HEK293T (cell line): ENCODE data around the gene POLR3B.

ENCODE experiments used
- BHLHE40 ChIP-seq: fragments of 450-650 bp; IDR thresholded peaks from 2 replicates; pipeline ENCODE4 v1.6.1; 2016; ENCODE audit warnings: mild to moderate bottlenecking, moderate library complexity, borderline replicate concordance
- ELF4 ChIP-seq: fragments of 450-650 bp; IDR thresholded peaks from 2 replicates; pipeline ENCODE4 v1.6.1; 2017; ENCODE audit warnings: antibody characterized with exemption
- FOXA1 ChIP-seq: fragments of 450-650 bp; IDR thresholded peaks from 2 replicates; pipeline ENCODE4 v1.6.1; 2016; ENCODE audit warnings: mild to moderate bottlenecking
- FOXK2 ChIP-seq: fragments of 450-650 bp; IDR thresholded peaks from 2 replicates; pipeline ENCODE4 v1.6.1; 2016; ENCODE audit warnings: mild to moderate bottlenecking
- FOXM1 ChIP-seq: fragments of 450-650 bp; IDR thresholded peaks from 2 replicates; pipeline ENCODE4 v1.6.1; 2017; ENCODE audit warnings: mild to moderate bottlenecking, borderline replicate concordance
- HDGF ChIP-seq: fragments of 450-650 bp; IDR thresholded peaks from 2 replicates; pipeline ENCODE4 v1.6.1; 2017; ENCODE audit warnings: antibody characterized with exemption, borderline replicate concordance
- L3MBTL2 ChIP-seq: fragments of 450-650 bp; conservative IDR thresholded peaks from 2 replicates; pipeline ENCODE4 v1.6.1; 2016; ENCODE audit warnings: mild to moderate bottlenecking
- SP1 ChIP-seq: fragments of 450-650 bp; IDR thresholded peaks from 2 replicates; pipeline ENCODE4 v1.6.1; 2017
- SUZ12 ChIP-seq: fragments of 450-650 bp; IDR thresholded peaks from 2 replicates; pipeline ENCODE4 v1.6.1; 2016; ENCODE audit warnings: mild to moderate bottlenecking
- TARDBP ChIP-seq: fragments of 450-650 bp; IDR thresholded peaks from 2 replicates; pipeline ENCODE4 v1.6.1; 2016
- TF ChIP-seq, protein P1 (sequence below): fragments of 450-650 bp; IDR thresholded peaks from 2 replicates; pipeline ENCODE4 v1.6.1; 2016

DNA sequence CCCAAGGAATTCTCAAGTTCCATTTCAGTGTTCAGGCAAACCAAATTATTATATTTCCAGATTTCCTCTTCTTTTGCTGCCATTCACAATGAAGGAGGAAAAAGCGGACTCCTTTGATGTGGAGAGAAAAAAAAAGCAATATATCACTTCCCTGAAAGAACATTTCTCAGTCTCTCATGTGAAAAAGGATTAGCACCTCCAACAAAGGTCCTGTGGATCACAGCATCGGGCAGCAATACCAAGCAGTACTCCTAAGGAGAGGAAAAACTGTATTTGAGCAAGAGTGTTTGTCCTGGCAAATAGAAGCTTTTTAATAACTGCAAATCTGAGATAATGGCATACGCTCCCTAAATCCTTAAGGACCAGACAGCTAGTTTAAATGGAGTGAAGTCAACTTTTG is 131.3 kb downstream of the POLR3B start:
- TF ChIP-seq BHLHE40 = no peak
- no peak for TF ChIP-seq L3MBTL2
- no peak for TF ChIP-seq SP1
- TF ChIP-seq FOXK2 = no peak
- no peak for TF ChIP-seq FOXM1
- TF ChIP-seq HDGF = no peak
- TF ChIP-seq FOXA1 = no peak
- TF ChIP-seq SUZ12 = no peak
- TF ChIP-seq TARDBP = no peak
- no peak for TF ChIP-seq ELF4
- TF ChIP-seq, protein P1, sequence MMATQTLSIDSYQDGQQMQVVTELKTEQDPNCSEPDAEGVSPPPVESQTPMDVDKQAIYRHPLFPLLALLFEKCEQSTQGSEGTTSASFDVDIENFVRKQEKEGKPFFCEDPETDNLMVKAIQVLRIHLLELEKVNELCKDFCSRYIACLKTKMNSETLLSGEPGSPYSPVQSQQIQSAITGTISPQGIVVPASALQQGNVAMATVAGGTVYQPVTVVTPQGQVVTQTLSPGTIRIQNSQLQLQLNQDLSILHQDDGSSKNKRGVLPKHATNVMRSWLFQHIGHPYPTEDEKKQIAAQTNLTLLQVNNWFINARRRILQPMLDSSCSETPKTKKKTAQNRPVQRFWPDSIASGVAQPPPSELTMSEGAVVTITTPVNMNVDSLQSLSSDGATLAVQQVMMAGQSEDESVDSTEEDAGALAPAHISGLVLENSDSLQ = no peak
